GM19328 (cell line): ENCODE data around the gene VCAM1.

Experiments used
- ATAC-seq: cut with Tn5 transposase; IDR thresholded peaks from one replicate; pipeline ENCODE4 v1.9.1; 2021; ENCODE audit warnings: mild to moderate bottlenecking, moderate library complexity; ENCODE audit not compliant: unreplicated experiment

VCAM1 gene

GRCh38 chr1:100721526-100722207, 2.1 kb downstream of the VCAM1 start:
- no peak for ATAC-seq

GRCh38 chr1:100722221-100722620, 2.7 kb downstream of the VCAM1 start:
- no peak for ATAC-seq

- no peak for ATAC-seq
These were observed 4.7 kb downstream of the VCAM1 start for GRCh38 chr1:100724281-100724680.

- ATAC-seq, result no peak
These were observed 10.6 kb downstream of the VCAM1 start for GRCh38 chr1:100730130-100730529.

GRCh38 chr1:100731309-100731708, 11.8 kb downstream of the VCAM1 start:
- ATAC-seq, result no peak

GRCh38 chr1:100731758-100732157, 12.2 kb downstream of the VCAM1 start:
- no peak for ATAC-seq

GRCh38 chr1:100734676-100735075, 15.1 kb downstream of the VCAM1 start:
- ATAC-seq, result no peak

- ATAC-seq, result no peak
These were observed 15.7 kb downstream of the VCAM1 start for GRCh38 chr1:100735244-100735643.

- ATAC-seq, result no peak
These were observed 16.8 kb downstream of the VCAM1 start for GRCh38 chr1:100736324-100736723.

- ATAC-seq, result no peak
These were observed 17.2 kb downstream of the VCAM1 start for GRCh38 chr1:100736746-100737145.

- ATAC-seq, result no peak
These were observed 27.0 kb downstream of the VCAM1 start for GRCh38 chr1:100746542-100746932.

- ATAC-seq, result no peak
These were observed 28.2 kb downstream of the VCAM1 start for GRCh38 chr1:100747771-100748170.

- ATAC-seq, result no peak
These were observed 30.7 kb downstream of the VCAM1 start for GRCh38 chr1:100750005-100750885.

- no peak for ATAC-seq
These were observed 33.2 kb downstream of the VCAM1 start for GRCh38 chr1:100752791-100753190.

GRCh38 chr1:100757946-100758345, 38.4 kb downstream of the VCAM1 start:
- ATAC-seq, result no peak

GRCh38 chr1:100759188-100759587, 39.6 kb downstream of the VCAM1 start:
- ATAC-seq, result no peak

- ATAC-seq, result no peak
These were observed 41.0 kb downstream of the VCAM1 start for GRCh38 chr1:100760511-100760910.

GRCh38 chr1:100762461-100762860, 42.9 kb downstream of the VCAM1 start:
- ATAC-seq, result no peak

- ATAC-seq, result no peak
These were observed 47.8 kb downstream of the VCAM1 start for GRCh38 chr1:100767176-100767890.

- no peak for ATAC-seq
These were observed 49.8 kb downstream of the VCAM1 start for GRCh38 chr1:100769323-100769722.

- no peak for ATAC-seq
These were observed 50.5 kb downstream of the VCAM1 start for GRCh38 chr1:100769906-100770646.
